DMS53 (cell line): ENCODE measurements around the gene CNTNAP1.
"Not testable (repeated sequence)": the region's sequence is repeated elsewhere in the genome, so short reads cannot be mapped to it uniquely, and the experiment has no call there.

Source experiments
- DNase-seq: peaks from one replicate; lab custom pipeline; 2025; lab: John Stamatoyannopoulos, UW

The CNTNAP1 gene

GRCh38 chr17:42740699-42741098 is 58.4 kb downstream of the CNTNAP1 start:
- no peak for DNase-seq

DNA sequence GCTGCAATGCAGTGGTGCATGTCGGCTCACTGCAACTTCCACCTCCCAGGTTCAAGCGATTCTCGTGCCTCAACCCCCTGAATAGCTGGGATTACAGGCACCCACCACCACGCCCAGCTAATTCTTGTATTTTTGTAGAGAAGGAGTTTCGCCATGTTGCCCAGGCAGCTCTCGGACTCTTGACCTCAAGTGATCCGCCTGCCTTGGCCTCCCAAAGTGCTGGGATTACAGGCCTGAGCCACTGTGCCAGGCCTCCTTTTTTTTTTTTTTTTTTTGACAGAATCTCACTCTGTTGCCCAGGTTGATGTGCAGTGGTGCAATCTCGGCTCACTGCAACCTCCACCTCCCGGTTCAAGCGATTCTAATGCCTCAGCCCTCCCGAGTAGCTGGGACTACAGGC is 60.6 kb downstream of the CNTNAP1 start:
- not testable (repeated sequence) for DNase-seq

DNA sequence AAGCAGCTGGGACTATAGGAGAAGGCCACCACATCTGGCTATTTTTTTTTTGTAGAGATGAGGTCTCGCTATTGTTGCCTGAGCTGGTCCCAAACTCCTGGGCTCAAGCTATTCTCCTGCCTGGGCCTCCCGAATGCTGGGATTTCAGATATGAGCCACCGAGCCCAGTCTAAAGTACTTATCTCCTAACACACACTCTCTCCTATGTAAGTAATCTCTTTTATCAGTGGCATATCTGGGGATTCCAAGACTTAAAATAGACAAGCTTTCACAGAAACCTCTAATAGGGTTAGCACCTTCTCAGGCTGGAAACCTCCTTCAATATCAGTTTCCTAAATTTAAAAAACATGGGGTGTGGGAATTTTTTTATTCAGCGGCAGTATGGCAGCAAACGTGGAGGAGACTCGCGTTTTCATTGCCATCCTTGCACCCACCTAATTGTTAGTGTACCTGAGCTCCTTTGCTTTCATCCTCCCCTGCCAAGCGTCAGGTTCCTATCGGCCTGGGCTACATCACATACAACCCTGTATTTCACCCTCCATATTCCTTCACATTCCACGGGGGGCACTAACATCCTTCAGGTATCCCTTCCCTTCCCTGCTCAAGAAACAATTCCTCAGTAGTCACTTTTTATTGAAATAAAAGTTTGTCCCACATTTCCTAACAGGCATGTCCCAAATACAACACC is 61.4 kb downstream of the CNTNAP1 start:
- DNase-seq: peak; percentile 59

DNA sequence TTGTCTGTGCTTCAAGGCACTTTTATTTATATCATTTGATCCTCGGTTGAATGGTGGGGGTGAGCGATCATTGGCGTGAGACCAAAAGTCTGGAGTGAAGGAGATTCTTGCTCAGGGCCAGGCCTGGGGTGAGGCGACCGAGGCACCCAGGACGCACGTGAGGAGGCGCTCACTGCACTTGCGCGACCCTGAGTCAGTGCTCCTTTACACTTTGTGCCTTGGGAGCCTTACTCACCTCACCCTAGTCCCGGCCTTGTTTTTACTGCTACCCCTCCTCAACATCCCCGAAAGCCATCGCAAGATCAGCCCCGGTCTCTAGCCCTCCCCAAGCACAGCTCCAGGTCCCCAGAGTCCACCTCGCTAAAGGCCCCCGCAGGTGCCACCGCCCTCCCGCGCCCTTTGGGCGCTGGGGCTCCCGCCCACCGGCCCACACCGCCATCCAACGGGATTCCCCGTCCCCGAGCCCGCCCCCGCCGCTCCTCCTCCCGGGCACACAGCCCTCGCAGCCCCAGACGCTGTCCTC is 62.0 kb downstream of the CNTNAP1 start:
- DNase-seq: peak; percentile 95

DNA sequence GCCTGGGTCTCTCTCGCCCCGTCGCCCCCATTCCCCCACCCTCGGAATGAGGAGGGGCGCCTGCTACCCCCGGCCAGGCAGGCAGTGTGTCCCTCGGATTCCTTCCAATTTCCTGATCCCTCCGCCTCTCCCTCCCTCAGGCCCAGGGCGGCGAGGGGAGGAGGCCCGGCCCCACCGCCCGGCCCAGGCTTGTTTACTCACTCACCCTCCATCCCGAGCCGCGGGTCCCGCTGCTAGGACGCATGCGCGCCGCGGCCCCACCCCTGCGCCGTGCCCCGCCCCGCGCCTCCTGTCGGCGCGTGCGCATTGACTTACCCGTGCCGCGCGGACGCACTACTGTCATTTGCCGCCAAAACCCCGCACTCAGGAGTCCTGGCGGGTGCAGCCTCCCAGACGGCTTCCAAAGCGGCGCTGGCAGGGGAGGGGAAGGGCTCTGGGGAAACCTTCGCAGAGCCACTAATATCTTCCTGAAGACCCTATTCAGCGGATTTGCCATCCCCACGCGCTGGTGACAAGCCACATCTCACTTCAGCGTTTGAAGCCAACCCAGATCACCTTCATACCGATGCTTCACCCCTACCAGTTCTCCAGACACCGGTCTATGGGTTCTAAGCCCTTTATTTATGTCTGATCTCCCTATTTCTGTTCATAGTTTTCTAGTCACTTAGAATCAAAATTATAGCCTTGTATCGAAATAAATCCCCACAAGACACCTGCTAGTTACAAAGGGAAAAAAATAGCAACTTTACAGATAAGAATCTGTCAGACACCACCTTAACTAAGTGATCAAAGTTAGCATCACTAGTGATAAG is 62.7 kb downstream of the CNTNAP1 start, which contains the start of gene EZH1:
TSS of gene EZH1 (minus strand) at position 235 of the 812 bp plus-strand sequence. CDS start 16,099 bp downstream, outside the sequence.
- DNase-seq: peak; percentile 98

DNA sequence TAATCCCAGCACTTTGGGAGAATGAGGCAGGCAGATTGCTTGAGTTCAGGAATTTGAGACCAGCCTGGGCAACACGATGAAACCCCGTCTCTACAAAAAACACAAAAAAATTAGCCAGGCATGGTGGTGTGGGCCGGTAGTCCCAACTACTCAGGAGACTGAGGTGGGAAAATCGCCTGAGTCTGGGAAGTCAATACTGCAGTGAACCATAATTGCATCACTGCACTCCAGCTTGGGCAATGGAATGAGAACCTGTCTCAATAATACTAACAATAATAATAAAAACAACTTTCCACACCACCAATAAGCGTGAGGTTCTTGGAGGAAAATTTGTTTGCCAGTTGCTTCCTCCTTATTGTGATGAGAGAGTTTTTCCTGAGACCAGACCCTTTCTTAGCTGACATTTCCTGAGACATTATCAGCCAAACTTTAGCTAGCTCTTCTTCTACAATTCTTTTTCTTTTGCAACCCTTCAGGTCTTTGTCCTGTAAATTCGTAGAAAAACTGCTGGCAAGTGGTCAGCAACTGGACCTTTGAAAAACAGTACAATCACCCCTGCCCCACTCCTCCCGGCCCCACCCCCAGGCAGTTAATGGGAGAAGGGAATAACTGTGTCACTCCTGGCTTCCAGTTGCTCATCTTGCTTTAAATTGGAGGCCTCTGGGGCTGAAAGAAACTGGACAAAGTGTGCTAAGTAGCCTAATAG is 66.0 kb downstream of the CNTNAP1 start:
- no peak for DNase-seq

DNA sequence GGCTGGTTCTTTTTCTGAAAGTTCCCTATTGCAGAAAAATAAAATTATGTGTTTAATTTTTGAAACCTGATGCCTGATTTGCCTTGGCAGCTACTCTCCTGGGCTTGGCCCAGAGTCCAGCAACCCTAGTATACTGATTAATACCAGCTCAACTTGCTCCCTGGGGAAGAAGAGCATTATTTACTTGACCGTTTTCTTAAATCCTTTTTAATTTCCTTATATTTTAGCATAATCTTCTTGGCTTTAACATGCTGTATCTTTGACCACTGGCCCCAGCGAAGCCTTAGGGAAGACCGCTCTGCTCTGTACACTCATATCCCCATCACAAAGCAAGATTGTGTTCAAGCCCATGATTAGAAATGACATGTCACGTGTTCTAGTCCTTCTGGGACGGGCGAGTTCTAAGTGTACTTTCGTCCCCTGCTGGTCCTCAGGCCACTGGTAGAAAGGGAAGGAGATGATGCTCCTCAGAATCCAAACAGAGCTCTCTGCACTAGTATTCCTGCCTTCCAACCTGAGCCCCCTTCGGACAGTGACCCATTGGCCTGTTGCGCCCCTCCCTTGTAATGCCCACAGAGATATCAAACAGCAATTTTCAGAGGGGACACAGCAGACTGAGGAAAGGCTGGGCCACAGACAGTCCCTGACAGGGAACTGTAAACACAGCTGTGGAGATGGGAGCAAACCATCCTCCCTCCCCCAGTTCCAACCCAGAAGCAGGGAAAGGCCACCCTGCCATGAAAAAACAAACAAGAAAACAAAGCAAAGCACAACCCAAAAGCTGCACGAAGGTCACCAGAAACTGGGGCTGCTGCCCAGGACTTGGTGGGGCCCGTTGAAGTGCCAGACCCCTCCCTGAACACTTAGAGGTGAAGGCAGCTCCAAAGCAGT is 66.8 kb downstream of the CNTNAP1 start:
- peak; percentile 30 for DNase-seq
